ENCODE results near the gene CNIH4. TPM values are rescaled to one million over a fixed set of nuclear protein-coding genes. Genes with fewer than 3 reads are reported as not detected.
"Not testable (repeated sequence)": the region's sequence is repeated elsewhere in the genome, so short reads cannot be mapped to it uniquely, and the experiment has no call there.

The CNIH4 gene
- total RNA-seq, 1 experiment from 2014 or later, result 53.8 TPM

- Histone ChIP-seq H3K36me3 (ENCODE audit: control insufficient read depth, insufficient read depth, low read length) (no peaks in the 10 kb centered on the region), H3K4me1 (ENCODE audit: control insufficient read depth, insufficient read depth, low read length) (no peaks in the 10 kb centered on the region), H3K4me3 (ENCODE audit: low read depth in 2 of 2, low read length in 2 of 2) (no peak overlapping the region), H3K9me3 (ENCODE audit: control insufficient read depth, insufficient read depth, low read depth, low read length) (peaks cover 13% of the 10 kb centered on the region; the same call in 1 of the 2 replicates), H3K27ac (ENCODE audit: low read length) (no peak overlapping the region), H3K27me3 (ENCODE audit: control insufficient read depth, insufficient read depth, low read length) (no peaks in the 10 kb centered on the region)
- CTCF ChIA-PET, result no interaction called here
- DNase-seq (ENCODE audit: low read depth, low spot score) (no peak), ATAC-seq (no peak)
- BruUV-seq (replicated peaks), result no TSS peak
- in situ Hi-C loops (cut with HindIII; ENCODE audit: low pct_unique_long_range_greater_than_20kb, low sequenced_read_pairs) (no loop called here), intact Hi-C loops (cut with micrococcal nuclease; ENCODE audit: unreplicated experiment) (loop anchor here (10.0 kb wide), 2 partner anchors 155 to 635 kb away; partner anchors contain the start of gene DEGS1)
- POLR2A ChIA-PET, result no interaction called here
- TF ChIP-seq POLR2AphosphoS5 (IDR thresholded peaks at IDR 0.05; ENCODE audit: low read depth, low read length) (no peak), TCF7L2 (IDR thresholded peaks at IDR 0.05; ENCODE audit: low read depth, low read length) (no peak), REST (IDR thresholded peaks at IDR 0.05; ENCODE audit: insufficient read depth in 1 of 2, low read depth in 2 of 2, low read length in 1 of 2) (no peak), SIN3A (IDR thresholded peaks at IDR 0.05; ENCODE audit: borderline replicate concordance, insufficient read depth, low read depth, low read length) (no peak), CTCF (IDR thresholded peaks at IDR 0.05) (no peak)
Measured at GRCh38 chr1:224339442-224340033, 17.1 kb upstream of the CNIH4 start.

- H3K4me1 ChIP-seq (ENCODE audit: control insufficient read depth, insufficient read depth, low read length); H3K27me3 ChIP-seq (ENCODE audit: control insufficient read depth, insufficient read depth, low read length); BruUV-seq (replicated peaks); intact Hi-C loops (cut with micrococcal nuclease; ENCODE audit: unreplicated experiment); CTCF ChIA-PET; in situ Hi-C loops (cut with HindIII; ENCODE audit: low pct_unique_long_range_greater_than_20kb, low sequenced_read_pairs); DNase-seq (ENCODE audit: low read depth, low spot score); POLR2A ChIA-PET; H3K27ac ChIP-seq (ENCODE audit: low read length); H3K36me3 ChIP-seq (ENCODE audit: control insufficient read depth, insufficient read depth, low read length): not testable (repeated sequence)
- peaks cover 17% of the 10 kb centered on the region; the same call in 1 of the 2 replicates for H3K9me3 ChIP-seq (ENCODE audit: control insufficient read depth, insufficient read depth, low read depth, low read length)
- H3K4me3 ChIP-seq (ENCODE audit: low read depth in 2 of 2, low read length in 2 of 2), result peak overlapping the region; percentile 57 to 69
- peak; percentile 92 for ATAC-seq
Measured at GRCh38 chr1:224340453-224341384, 16.0 kb upstream of the CNIH4 start.
